GM23248 (cell line): ENCODE data around the gene CFAP61. TPM values are rescaled to one million over a fixed set of nuclear protein-coding genes. Genes with fewer than 3 reads are reported as not detected.

Source experiments
- DNase-seq: peaks from one replicate; pipeline ENCODE4 v3.0.0-alpha.2; 2015
- H2AFZ ChIP-seq: fragments of 200-600 bp; sonication (generic); 2 replicates; pipeline ENCODE4 v1.6.1; 2016; ENCODE audit warnings: antibody characterized with exemption
- H3F3A ChIP-seq: fragments of 200-600 bp; sonication (generic); 2 replicates; pipeline ENCODE4 v1.6.1; 2016; ENCODE audit warnings: mild to moderate bottlenecking, antibody characterized with exemption, mixed run types; ENCODE audit not compliant: insufficient read depth
- H3K27ac ChIP-seq: fragments of 200-600 bp; sonication (generic); 2 replicates; pipeline ENCODE4 v1.5.1; 2016; ENCODE audit warnings: mild to moderate bottlenecking
- H3K27me3 ChIP-seq: fragments of 200-600 bp; sonication (generic); replicated peaks from 2 replicates; pipeline ENCODE4 v1.6.1; 2016; ENCODE audit warnings: mild to moderate bottlenecking; ENCODE audit not compliant: insufficient read depth
- H3K36me3 ChIP-seq: fragments of 200-600 bp; sonication (generic); 2 replicates; pipeline ENCODE4 v1.6.1; 2016; ENCODE audit warnings: low read depth, mild to moderate bottlenecking
- H3K4me1 ChIP-seq: fragments of 200-600 bp; sonication (generic); 2 replicates; pipeline ENCODE4 v1.6.1; 2016; ENCODE audit warnings: mild to moderate bottlenecking; ENCODE audit not compliant: insufficient read depth
- H3K4me2 ChIP-seq: fragments of 200-600 bp; sonication (generic); one replicate; pipeline ENCODE4 v1.6.1; 2016; ENCODE audit warnings: mild to moderate bottlenecking; ENCODE audit not compliant: unreplicated experiment
- H3K4me3 ChIP-seq: fragments of 200-600 bp; sonication (generic); 2 replicates; pipeline ENCODE4 v1.5.1; 2016; ENCODE audit warnings: mild to moderate bottlenecking
- H3K79me2 ChIP-seq: fragments of 200-600 bp; sonication (generic); 2 replicates; pipeline ENCODE4 v1.6.1; 2016; ENCODE audit warnings: mild to moderate bottlenecking; ENCODE audit not compliant: insufficient read depth
- H3K9ac ChIP-seq: fragments of 200-600 bp; sonication (generic); 2 replicates; pipeline ENCODE4 v1.6.1; 2016; ENCODE audit warnings: mild to moderate bottlenecking
- H3K9me2 ChIP-seq: fragments of 200-600 bp; sonication (generic); 2 replicates; pipeline ENCODE4 v1.6.1; 2016; ENCODE audit warnings: mixed run types, mild to moderate bottlenecking, moderate library complexity; ENCODE audit not compliant: insufficient read depth
- H3K9me3 ChIP-seq: fragments of 200-600 bp; sonication (generic); one replicate; pipeline ENCODE4 v1.6.1; 2017; ENCODE audit warnings: low read depth
- H4K20me1 ChIP-seq: fragments of 200-600 bp; sonication (generic); 2 replicates; pipeline ENCODE4 v1.6.0; 2016; ENCODE audit not compliant: insufficient read depth
- EZH2 ChIP-seq: fragments of 200-600 bp; sonication (generic); IDR thresholded peaks from 2 replicates; pipeline ENCODE4 v1.6.1; 2018; ENCODE audit warnings: antibody characterized with exemption, mild to moderate bottlenecking; ENCODE audit not compliant: insufficient read depth, poor library complexity, severe bottlenecking
- EZH2phosphoT487 ChIP-seq: fragments of 200-600 bp; sonication (generic); IDR thresholded peaks from 2 replicates; pipeline ENCODE4 v1.6.1; 2018; ENCODE audit warnings: antibody characterized with exemption, moderate library complexity, mild to moderate bottlenecking, low read depth; ENCODE audit not compliant: insufficient read depth
- WGBS, 2 experiments: methylation state at CpG; one replicate each; pipeline ENCODE4 v1.1.6; 2015 to 2017; ENCODE audit warnings: low lambda C conversion rate in 2 of 2, low coverage in 1 of 2; ENCODE audit errors: missing lambda C conversion rate in 2 of 2; 5-methylcytosine and 5-hydroxymethylcytosine counted together
- in situ Hi-C: fragments of 300-500 bp; cut with MboI; formaldehyde crosslinking; loops from 2 replicates; pipeline ENCODE4 v1.15.0; 2020
- polyA plus RNA-seq: library from polyadenylated mRNA; unstranded; fragments of >200 nt; fragmentation: Nextera tagmentation; extraction: Ambion mirVana; gene quantifications from 2 replicates; pipeline ENCODE4 v1.2.1, GENCODE V29; 2016
- total RNA-seq: library from RNA; depleted of rRNA; stranded (reverse); fragments of >200 nt; shearing (Covaris generic); gene quantifications from 2 replicates; pipeline ENCODE4 v1.2.3, GENCODE V29; 2014

CFAP61 gene
- total and polyA plus RNA-seq, 2 experiments from 2014 or later = not detected

DNA sequence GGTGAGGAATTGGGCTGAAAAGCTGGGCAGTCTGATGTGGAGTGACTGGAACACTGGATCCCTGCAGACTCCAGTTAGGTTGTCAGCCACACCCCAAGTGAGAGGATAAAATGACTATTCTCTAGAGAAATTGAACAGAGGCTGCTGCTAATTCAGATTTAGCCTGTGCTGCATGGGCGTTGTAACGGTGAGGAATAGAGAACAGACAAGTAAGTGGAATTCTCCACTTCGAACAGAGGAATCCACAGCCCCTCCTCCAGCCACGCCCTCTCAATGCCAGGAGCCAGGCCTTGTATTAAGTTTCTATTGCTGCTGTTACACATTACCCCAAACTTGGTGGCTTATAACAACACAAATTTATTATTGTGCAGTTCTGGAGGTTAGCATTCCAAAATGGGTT lies 109.3 kb downstream of the CFAP61 start:
- H3K27me3 ChIP-seq = no peaks in the 10 kb centered on the region
- no peaks in the 10 kb centered on the region for H3F3A ChIP-seq
- WGBS, 2 experiments = 21 to 30% methylated on average over 4 of the region's 4 CpGs
- H2AFZ ChIP-seq = no peak overlapping the region
- in situ Hi-C loops = no loop called here
- no peaks in the 10 kb centered on the region for H3K9me3 ChIP-seq
- no peak overlapping the region for H3K4me2 ChIP-seq
- no peaks in the 10 kb centered on the region for H4K20me1 ChIP-seq
- no peak overlapping the region for H3K27ac ChIP-seq
- TF ChIP-seq EZH2phosphoT487 = no peak
- no peak for TF ChIP-seq EZH2
- DNase-seq = no peak
- H3K9me2 ChIP-seq = no peaks in the 10 kb centered on the region
- H3K9ac ChIP-seq = no peak overlapping the region
- no peaks in the 10 kb centered on the region for H3K36me3 ChIP-seq
- H3K4me1 ChIP-seq = no peaks in the 10 kb centered on the region
- no peak overlapping the region for H3K4me3 ChIP-seq
- no peaks in the 10 kb centered on the region for H3K79me2 ChIP-seq

- H3F3A ChIP-seq = no peaks in the 10 kb centered on the region
- 16 to 22% methylated on average over 3 of the region's 3 CpGs for WGBS, 2 experiments
- no peaks in the 10 kb centered on the region for H4K20me1 ChIP-seq
- no peaks in the 10 kb centered on the region for H3K79me2 ChIP-seq
- no peaks in the 10 kb centered on the region for H3K4me1 ChIP-seq
- H3K9ac ChIP-seq = no peak overlapping the region
- H3K27me3 ChIP-seq = no peaks in the 10 kb centered on the region
- no peak overlapping the region for H3K4me2 ChIP-seq
- H3K36me3 ChIP-seq = no peaks in the 10 kb centered on the region
- no peak for DNase-seq
- H3K9me3 ChIP-seq = no peaks in the 10 kb centered on the region
- no peak for TF ChIP-seq EZH2
- no peak for TF ChIP-seq EZH2phosphoT487
- in situ Hi-C loops = no loop called here
- H3K9me2 ChIP-seq = no peaks in the 10 kb centered on the region
- no peak overlapping the region for H3K4me3 ChIP-seq
- H3K27ac ChIP-seq = no peak overlapping the region
- H2AFZ ChIP-seq = no peak overlapping the region
These were observed 115.4 kb downstream of the CFAP61 start for GRCh38 chr20:20167698-20168097.

- no peaks in the 10 kb centered on the region for H4K20me1 ChIP-seq
- no peak for DNase-seq
- WGBS, 2 experiments = 19 to 22% methylated on average over 1 of the region's 1 CpG
- H3K9ac ChIP-seq = no peak overlapping the region
- TF ChIP-seq EZH2 (no peak), EZH2phosphoT487 (no peak)
- H3K27ac ChIP-seq = no peak overlapping the region
- H3K79me2 ChIP-seq = no peaks in the 10 kb centered on the region
- in situ Hi-C loops = no loop called here
- H2AFZ ChIP-seq = no peak overlapping the region
- no peaks in the 10 kb centered on the region for H3K27me3 ChIP-seq
- H3K4me3 ChIP-seq = no peak overlapping the region
- H3K36me3 ChIP-seq = no peaks in the 10 kb centered on the region
- no peaks in the 10 kb centered on the region for H3F3A ChIP-seq
- no peak overlapping the region for H3K4me2 ChIP-seq
- no peaks in the 10 kb centered on the region for H3K9me3 ChIP-seq
- no peaks in the 10 kb centered on the region for H3K9me2 ChIP-seq
- H3K4me1 ChIP-seq = no peaks in the 10 kb centered on the region
These were observed 120.9 kb downstream of the CFAP61 start for GRCh38 chr20:20173254-20173653.

DNA sequence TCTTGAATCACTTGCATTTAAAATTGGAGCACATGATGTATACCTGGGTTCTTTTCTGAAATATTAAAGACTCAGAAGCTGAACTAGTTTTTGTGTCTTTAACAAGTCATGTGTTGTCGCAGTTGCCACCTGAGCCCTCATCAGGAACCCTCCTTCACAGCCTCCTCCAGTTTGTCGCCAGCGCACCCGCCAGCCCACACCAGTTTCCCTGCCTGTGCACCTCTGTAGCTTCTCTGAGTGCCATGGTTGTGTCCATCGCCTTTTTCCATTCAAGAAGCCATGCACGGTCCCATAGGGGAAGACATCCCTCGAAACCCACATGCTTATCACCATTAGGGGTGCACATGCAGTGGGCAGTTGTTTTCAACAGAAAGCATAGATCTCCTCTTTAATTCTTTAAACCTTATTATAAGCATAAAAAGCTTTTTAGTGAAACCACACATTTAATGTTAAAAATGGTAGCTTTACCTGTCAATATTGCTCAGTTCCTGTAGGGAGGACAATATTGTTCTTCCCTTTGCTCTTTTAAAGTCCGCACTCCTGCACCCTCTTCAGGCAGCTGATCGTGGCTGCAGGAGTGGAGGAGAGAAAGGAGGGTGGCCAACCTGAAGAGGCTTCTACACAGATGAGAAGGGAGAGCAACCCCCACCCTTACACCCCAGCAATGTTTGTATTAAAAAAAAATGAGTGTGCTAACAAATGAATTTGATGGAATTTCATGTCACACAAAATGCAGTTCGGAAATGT lies 121.9 kb downstream of the CFAP61 start:
- TF ChIP-seq EZH2phosphoT487 = no peak
- TF ChIP-seq EZH2 = no peak
- H3K4me1 ChIP-seq = no peaks in the 10 kb centered on the region
- H2AFZ ChIP-seq = no peak overlapping the region
- in situ Hi-C loops = no loop called here
- no peak overlapping the region for H3K4me3 ChIP-seq
- H3K79me2 ChIP-seq = no peaks in the 10 kb centered on the region
- H3K4me2 ChIP-seq = no peak overlapping the region
- H3K9ac ChIP-seq = no peak overlapping the region
- H3K9me3 ChIP-seq = no peaks in the 10 kb centered on the region
- no peaks in the 10 kb centered on the region for H3K9me2 ChIP-seq
- no peaks in the 10 kb centered on the region for H3K36me3 ChIP-seq
- no peaks in the 10 kb centered on the region for H3K27me3 ChIP-seq
- H3F3A ChIP-seq = no peaks in the 10 kb centered on the region
- H3K27ac ChIP-seq = no peak overlapping the region
- H4K20me1 ChIP-seq = no peaks in the 10 kb centered on the region
- no peak for DNase-seq
- WGBS, 2 experiments = 43 to 51% methylated on average over 10 of the region's 10 CpGs
